IMR-90 (cell line): ENCODE measurements around the gene HSD11B1L. TPM values are rescaled to one million over a fixed set of nuclear protein-coding genes. Genes with fewer than 3 reads are reported as not detected.

ENCODE experiments used
- ATAC-seq: fragments of 200-7000 bp; cut with Tn5 transposase; 2 replicates; pipeline ENCODE4 v1.9.1; 2020; ENCODE audit warnings: low read depth, mild to moderate bottlenecking, moderate library complexity
- BruUV-seq: library from RNA; stranded (reverse); fragments of 400-500 nt; replicated peaks from 2 replicates; lab custom pipeline; 2021; lab: Mats Ljungman, UMichigan
- CTCF ChIA-PET: fragments of 300-600 bp; formaldehyde crosslinking; extraction: SDS; loops from one replicate; lab custom pipeline; 2021; ENCODE audit warnings: antibody characterized with exemption; lab: Yijun Ruan, JAX
- POLR2A ChIA-PET: fragments of 300-600 bp; sonication (Branson Sonifier 250); formaldehyde crosslinking; loops from one replicate; lab custom pipeline; 2022; ENCODE audit warnings: antibody characterized with exemption; ENCODE audit not compliant: unreplicated experiment; lab: Charles Lee
- DNase-seq: peaks from one replicate; pipeline ENCODE4 v3.0.0; 2013
- H2AFZ ChIP-seq: replicated peaks from 2 replicates; pipeline ENCODE3; 2013; ENCODE audit warnings: low read length, mild to moderate bottlenecking; ENCODE audit not compliant: poor library complexity
- H2AK5ac ChIP-seq: 2 replicates; pipeline ENCODE4 v1.6.1; 2013; ENCODE audit warnings: low read depth, low read length, inconsistent platforms
- H2AK9ac ChIP-seq: replicated peaks from 2 replicates; pipeline ENCODE3; 2013; ENCODE audit warnings: mild to moderate bottlenecking, low read depth, low read length, moderate library complexity; ENCODE audit not compliant: poor library complexity
- H2BK120ac ChIP-seq: 2 replicates; pipeline ENCODE4 v1.6.1; 2013; ENCODE audit warnings: low read depth, low read length, inconsistent platforms
- H2BK15ac ChIP-seq: 3 replicates; pipeline ENCODE4 v1.6.1; 2013; ENCODE audit warnings: low read depth, low read length, inconsistent platforms
- H2BK20ac ChIP-seq: 2 replicates; pipeline ENCODE4 v1.6.1; 2013; ENCODE audit warnings: low read depth, mild to moderate bottlenecking, inconsistent platforms, low read length, moderate library complexity
- H2BK5ac ChIP-seq: 2 replicates; pipeline ENCODE4 v1.6.1; 2013; ENCODE audit warnings: mild to moderate bottlenecking, low read depth, low read length, inconsistent platforms; ENCODE audit not compliant: poor library complexity, severe bottlenecking
- H3K14ac ChIP-seq: replicated peaks from 2 replicates; pipeline ENCODE4 v1.6.1; 2013; ENCODE audit warnings: low read depth, low read length, inconsistent platforms
- H3K18ac ChIP-seq: 2 replicates; pipeline ENCODE4 v1.6.1; 2013; ENCODE audit warnings: low read depth, low read length, control low read depth
- H3K23ac ChIP-seq: 2 replicates; pipeline ENCODE4 v1.6.1; 2013; ENCODE audit warnings: low read depth, low read length, inconsistent platforms
- H3K27ac ChIP-seq: 2 replicates; pipeline ENCODE4 v1.5.1; 2013; ENCODE audit warnings: mild to moderate bottlenecking, control low read depth, low read length; ENCODE audit not compliant: insufficient read depth
- H3K27me3 ChIP-seq: 2 replicates; pipeline ENCODE4 v1.6.1; 2013; ENCODE audit warnings: low read length; ENCODE audit not compliant: control insufficient read depth, insufficient read depth
- H3K36me3 ChIP-seq: 2 replicates; pipeline ENCODE4 v1.6.1; 2013; ENCODE audit warnings: low read length, mixed read lengths; ENCODE audit not compliant: control insufficient read depth, insufficient read depth
- H3K4ac ChIP-seq: 2 replicates; pipeline ENCODE4 v1.6.1; 2013; ENCODE audit warnings: low read depth, low read length, inconsistent platforms
- H3K4me1 ChIP-seq: 2 replicates; pipeline ENCODE4 v1.6.1; 2013; ENCODE audit warnings: low read length, mixed read lengths; ENCODE audit not compliant: control insufficient read depth, insufficient read depth
- H3K4me2 ChIP-seq: 2 replicates; pipeline ENCODE4 v1.6.1; 2013; ENCODE audit warnings: low read depth, mild to moderate bottlenecking, control low read depth, low read length, moderate library complexity
- H3K4me3 ChIP-seq: 2 replicates; pipeline ENCODE4 v1.5.1; 2013; ENCODE audit warnings: low read depth, mild to moderate bottlenecking, control low read depth, low read length, moderate library complexity; ENCODE audit not compliant: insufficient read depth
- H3K56ac ChIP-seq: 2 replicates; pipeline ENCODE4 v1.6.1; 2013; ENCODE audit warnings: low read length, inconsistent platforms; ENCODE audit not compliant: insufficient read depth; ENCODE audit errors: extremely low read depth
- H3K79me1 ChIP-seq, 2 experiments: 2 replicates each; pipeline ENCODE4 v1.6.1; 2013; ENCODE audit warnings: low read length in 2 of 2, inconsistent platforms in 1 of 2, low read depth in 1 of 2
- H3K9ac ChIP-seq: 2 replicates; pipeline ENCODE4 v1.6.1; 2013; ENCODE audit warnings: low read depth, low read length, control low read depth
- H3K9me1 ChIP-seq: 2 replicates; pipeline ENCODE4 v1.6.1; 2013; ENCODE audit warnings: low read length, inconsistent platforms; ENCODE audit not compliant: insufficient read depth
- H3K9me3 ChIP-seq: 2 replicates; pipeline ENCODE4 v1.6.1; 2013; ENCODE audit warnings: low read length; ENCODE audit not compliant: control insufficient read depth, insufficient read depth
- H4K20me1 ChIP-seq: 2 replicates; pipeline ENCODE4 v1.6.1; 2013; ENCODE audit warnings: low read length, inconsistent platforms; ENCODE audit not compliant: insufficient read depth
- H4K5ac ChIP-seq: 2 replicates; pipeline ENCODE4 v1.6.1; 2013; ENCODE audit warnings: mild to moderate bottlenecking, low read depth, low read length, control low read depth
- H4K8ac ChIP-seq, 2 experiments: 2 replicates each; pipeline ENCODE4 v1.6.1; 2013; ENCODE audit warnings: low read depth in 2 of 2, low read length in 2 of 2, control low read depth in 1 of 2, inconsistent platforms in 1 of 2
- H4K91ac ChIP-seq: 2 replicates; pipeline ENCODE4 v1.6.1; 2013; ENCODE audit warnings: low read depth, low read length, inconsistent platforms; ENCODE audit not compliant: insufficient read depth
- BHLHE40 ChIP-seq: fragments of 150-350 bp; IDR thresholded peaks from 2 replicates; pipeline ENCODE4 v1.6.1; 2016; ENCODE audit warnings: mild to moderate bottlenecking, low read depth, low read length
- CEBPB ChIP-seq: IDR thresholded peaks from 2 replicates; pipeline ENCODE4 v1.6.1; 2012; ENCODE audit warnings: low read depth, low read length, improper control_type of control experiment
- CHD1 ChIP-seq: IDR thresholded peaks from 2 replicates; pipeline ENCODE4 v1.6.1; 2012; ENCODE audit warnings: low read depth, low read length, improper control_type of control experiment
- CTCF ChIP-seq: conservative IDR thresholded peaks from 2 replicates; pipeline ENCODE4 v1.5.1; 2012; ENCODE audit warnings: mild to moderate bottlenecking, low read depth, low read length, improper control_type of control experiment
- ELK1 ChIP-seq: fragments of 150-350 bp; IDR thresholded peaks from 2 replicates; pipeline ENCODE4 v1.6.1; 2016; ENCODE audit warnings: low read depth, mild to moderate bottlenecking, low read length, moderate library complexity, borderline replicate concordance
- FOS ChIP-seq: fragments of 150-350 bp; IDR thresholded peaks from 2 replicates; pipeline ENCODE4 v1.6.1; 2016; ENCODE audit warnings: low read depth, low read length
- MAFK ChIP-seq: IDR thresholded peaks from 2 replicates; pipeline ENCODE4 v1.6.1; 2012; ENCODE audit warnings: low read depth, low read length, improper control_type of control experiment
- MAZ ChIP-seq: IDR thresholded peaks from 2 replicates; pipeline ENCODE4 v1.6.1; 2012; ENCODE audit warnings: low read depth, mild to moderate bottlenecking, low read length, improper control_type of control experiment, moderate library complexity, borderline replicate concordance
- NFE2L2 ChIP-seq: fragments of 150-350 bp; IDR thresholded peaks from 2 replicates; pipeline ENCODE4 v1.6.1; 2016; ENCODE audit warnings: low read depth, mild to moderate bottlenecking, low read length
- POLR2A ChIP-seq: IDR thresholded peaks from 2 replicates; pipeline ENCODE4 v1.6.1; 2012; ENCODE audit warnings: mild to moderate bottlenecking, low read depth, low read length
- RAD21 ChIP-seq: IDR thresholded peaks from 2 replicates; pipeline ENCODE4 v1.6.1; 2012; ENCODE audit warnings: low read length, improper control_type of control experiment
- RCOR1 ChIP-seq: IDR thresholded peaks from 2 replicates; pipeline ENCODE4 v1.6.1; 2012; ENCODE audit warnings: mild to moderate bottlenecking, low read length, improper control_type of control experiment; ENCODE audit not compliant: insufficient replicate concordance
- RFX5 ChIP-seq: IDR thresholded peaks from 2 replicates; pipeline ENCODE4 v1.8.0; 2012; ENCODE audit warnings: low read depth, mild to moderate bottlenecking, low read length, moderate library complexity
- SMC3 ChIP-seq: fragments of 150-350 bp; IDR thresholded peaks from 2 replicates; pipeline ENCODE4 v1.6.1; 2016; ENCODE audit warnings: low read depth, mild to moderate bottlenecking, antibody characterized with exemption, low read length, moderate library complexity
- USF2 ChIP-seq: fragments of 150-350 bp; IDR thresholded peaks from 2 replicates; pipeline ENCODE4 v1.6.1; 2017; ENCODE audit warnings: mild to moderate bottlenecking, antibody characterized with exemption, low read length, low read depth
- WGBS, 2 experiments: methylation state at CpG; one replicate each; pipeline versions ENCODE4 v1.1.5 to v1.1.7; 2013; ENCODE audit warnings: missing lambda C conversion rate in 2 of 2; ENCODE audit not compliant: insufficient read length in 1 of 2; ENCODE audit errors: extremely low coverage in 2 of 2; 5-methylcytosine and 5-hydroxymethylcytosine counted together
- dilution Hi-C: fragments of 300-500 bp; cut with HindIII; formaldehyde crosslinking; loops from one replicate; pipeline ENCODE4 v1.14.3; 2018; ENCODE audit warnings: low sequenced_read_pairs; ENCODE audit not compliant: unreplicated experiment
- in situ Hi-C: fragments of 300-500 bp; cut with MboI; formaldehyde crosslinking; loops from 3 replicates; pipeline ENCODE4 v1.14.3; 2019; ENCODE audit warnings: low sequenced_read_pairs, inconsistent platforms, mixed read lengths
- intact Hi-C: fragments of 100-400 bp; cut with micrococcal nuclease; formaldehyde crosslinking; loops from 2 replicates; pipeline ENCODE4 v1.10.0; 2022
- polyA plus RNA-seq, 3 experiments: library from polyadenylated mRNA; depleted of rRNA; stranded (reverse); fragments of >200 nt; gene quantifications; 2 replicates each; pipeline ENCODE4 v1.2.3, GENCODE V29; 2012; ENCODE audit warnings: low replicate concordance in 1 of 3
- total RNA-seq: library from RNA; depleted of rRNA; stranded (reverse); fragments of >200 nt; gene quantifications from 2 replicates; pipeline ENCODE4 v1.2.3, GENCODE V29; 2012

HSD11B1L gene
- total and polyA plus RNA-seq, 2 of the 4 experiments (the other 2 are of a cell fraction): 2.2 to 7.2 TPM

- Histone ChIP-seq H2BK120ac (no peak overlapping the region), H2BK5ac (no peak overlapping the region), H2AK5ac (no peak overlapping the region), H4K8ac (no peak overlapping the region), H3K27me3 (no peaks in the 10 kb centered on the region), H3K4me3 (no peak overlapping the region), H3K4me2 (no peak overlapping the region), H2BK15ac (no peak overlapping the region), H2AFZ (no peak overlapping the region), H3K27ac (no peak overlapping the region), H4K91ac (no peak overlapping the region), H3K9me1 (peaks cover 6% of the 10 kb centered on the region; the same call in 1 of the 2 replicates), H3K56ac (no peak overlapping the region), H4K5ac (no peak overlapping the region), H2AK9ac (no peak overlapping the region), H2BK20ac (no peak overlapping the region), H3K9me3 (no peaks in the 10 kb centered on the region), H3K14ac (no peak overlapping the region), H3K23ac (no peak overlapping the region), H3K18ac (no peak overlapping the region), H4K20me1 (peaks cover 35% of the 10 kb centered on the region), H3K4ac (no peak overlapping the region), H3K36me3 (peaks cover 76% of the 10 kb centered on the region), H3K9ac (no peak overlapping the region), H3K4me1 (no peaks in the 10 kb centered on the region), H3K79me1 (peaks cover 3 to 58% of the 10 kb centered on the region in 2 experiments; a peak in 3 of 4 replicates)
- intact Hi-C loops: loop anchor here (5.0 kb wide), 1 partner anchor 44 kb away; the partner anchor contains the start of genes SAFB and SAFB2
- ATAC-seq (peak; percentile 85), DNase-seq (peak; percentile 84)
- dilution Hi-C loops: no loop called here
- POLR2A ChIA-PET: no interaction called here
- in situ Hi-C loops: no loop called here
- BruUV-seq: no TSS peak
- CTCF ChIA-PET: no interaction called here
- 85% methylated on average over 5 of the region's 10 CpGs; no CpG with 5 or more reads in 1 of the 2 experiments for WGBS, 2 experiments
- no peak for TF ChIP-seq FOS
- 0 out of 2 replicates have a peak, but pooled peaks have one; percentile 17 for TF ChIP-seq RAD21
- TF ChIP-seq RFX5: no peak
- no peak for TF ChIP-seq POLR2A
- no peak for TF ChIP-seq MAFK
- TF ChIP-seq ELK1: no peak
- no peak for TF ChIP-seq CHD1
- peak; percentile 25; the same call in 1 of the 2 replicates for TF ChIP-seq SMC3
- TF ChIP-seq CEBPB: no peak
- peak; percentile 40 for TF ChIP-seq CTCF
- no peak for TF ChIP-seq BHLHE40
- TF ChIP-seq RCOR1: no peak
- TF ChIP-seq NFE2L2: no peak
- no peak for TF ChIP-seq MAZ
- peak; percentile 78 for TF ChIP-seq USF2
Observed at GRCh38 chr19:5665781-5666513, 14.9 kb upstream of the HSD11B1L start.
